Heart left ventricle (tissue), 13 donors: ENCODE results near the gene DEGS1.

Experiments used
- CTCF ChIP-seq, 12 donors: fragments of 200-600 bp; sonication (generic) in 4 of 12; IDR thresholded peaks; one replicate each; pipeline versions ENCODE4 v1.5.0 to v1.8.0; 2018 to 2022; ENCODE audit warnings: antibody characterized with exemption in 12 of 12, mild to moderate bottlenecking in 5 of 12
- POLR2A ChIP-seq, 2 donors: fragments of 450-650 bp; IDR thresholded peaks; one replicate each; pipeline ENCODE4 v1.6.1; 2017; ENCODE audit warnings: antibody characterized with exemption in 2 of 2, mild to moderate bottlenecking in 2 of 2, moderate library complexity in 2 of 2
- donor health status: ischemic (EF 13 %, LVEDD 7.1; RV severe dilation, severe dysfunction).
- donor health status: DM: no; HTN: yes; CAD: no.
- donor health status: DM: no; HTN: no; CAD: no.
- donor health status: ischemic (EF 25% LVEDD 6.9; RV normal size, moderate dysfunction).
- donor health status: ischemic (EF 25% LVEDD 5.7; RV mildly dilated, moderate dysfunction).
- donor health status: ischemic (EF 35%, LVEDD 5.7; RV mildly dilated, moderate dysfunction).
- donor health status: nonischemic (EF 11% LVEDD 7.7; RV severe dilation, severe dysfunction).
- donor health status: DM: yes; HTN: yes; CAD: no.
- donor health status: PGD.
- donor health status: ischemic (EF 29% LVEDD 5.4; RV normal size, mild dysfunction).
- donor health status: nonischemic (EF 23%, LVEDD 6.1; RV moderate dilation, normal function).

GRCh38 chr1:224168859-224169380, 14.1 kb upstream of the DEGS1 start:
- TF ChIP-seq CTCF (IDR thresholded peaks at IDR 0.05) (no peak), POLR2A (IDR thresholded peaks at IDR 0.05) (no peak)
